A673 (cell line): ENCODE measurements around the gene TFPI. TPM values are rescaled to one million over a fixed set of nuclear protein-coding genes. Genes with fewer than 3 reads are reported as not detected.

ENCODE experiments used
- BruUV-seq: library from RNA; stranded (reverse); fragments of 400-500 nt; replicated peaks from 2 replicates; lab custom pipeline; 2021; lab: Mats Ljungman, UMichigan
- CTCF ChIA-PET: fragments of 300-600 bp; sonication (Branson Sonifier 250); formaldehyde crosslinking; loops from one replicate; lab custom pipeline; 2022; ENCODE audit warnings: antibody characterized with exemption; lab: Charles Lee
- POLR2A ChIA-PET: fragments of 300-600 bp; sonication (Branson Sonifier 250); formaldehyde crosslinking; loops from one replicate; lab custom pipeline; 2022; ENCODE audit warnings: antibody characterized with exemption; ENCODE audit not compliant: low non-redundant PET; lab: Charles Lee
- DNase-seq: peaks from one replicate; pipeline ENCODE4 v3.0.0-alpha.2; 2015; ENCODE audit warnings: low spot score
- H3K27ac ChIP-seq: fragments of 200-600 bp; sonication (generic); 2 replicates; pipeline ENCODE4 v1.5.1; 2016; ENCODE audit warnings: mixed run types, low read depth, mild to moderate bottlenecking, mixed read lengths, antibody characterized with exemption, low read length; ENCODE audit not compliant: poor library complexity, severe bottlenecking
- H3K27me3 ChIP-seq: fragments of 200-600 bp; sonication (generic); replicated peaks from 2 replicates; pipeline ENCODE4 v1.6.1; 2017; ENCODE audit warnings: mixed run types, low read depth, mild to moderate bottlenecking, mixed read lengths, antibody characterized with exemption, low read length; ENCODE audit not compliant: insufficient read depth, poor library complexity
- H3K36me3 ChIP-seq: fragments of 200-600 bp; sonication (generic); 2 replicates; pipeline ENCODE4 v1.6.1; 2016; ENCODE audit warnings: mixed run types, mild to moderate bottlenecking, mixed read lengths, antibody characterized with exemption, low read length; ENCODE audit not compliant: insufficient read depth, poor library complexity, severe bottlenecking
- H3K4me1 ChIP-seq: fragments of 200-600 bp; sonication (generic); 2 replicates; pipeline ENCODE4 v1.6.1; 2017; ENCODE audit warnings: mixed run types, mild to moderate bottlenecking, mixed read lengths, antibody characterized with exemption, low read length; ENCODE audit not compliant: insufficient read depth, poor library complexity, severe bottlenecking
- H3K4me3 ChIP-seq: fragments of 200-600 bp; sonication (generic); 2 replicates; pipeline ENCODE4 v1.5.1; 2016; ENCODE audit warnings: low read depth, mixed run types, mild to moderate bottlenecking, mixed read lengths, low read length; ENCODE audit not compliant: poor library complexity, severe bottlenecking
- H3K9me3 ChIP-seq: fragments of 200-600 bp; sonication (generic); 2 replicates; pipeline ENCODE4 v1.6.1; 2016; ENCODE audit warnings: mixed run types, low read depth, mild to moderate bottlenecking, mixed read lengths, antibody characterized with exemption, low read length; ENCODE audit not compliant: poor library complexity, severe bottlenecking
- EZH2 ChIP-seq: fragments of 200-600 bp; sonication (generic); IDR thresholded peaks from 2 replicates; pipeline ENCODE4 v1.6.1; 2017; ENCODE audit warnings: borderline replicate concordance, low read depth, mild to moderate bottlenecking, mixed read lengths, antibody characterized with exemption, low read length; ENCODE audit not compliant: poor library complexity, severe bottlenecking
- intact Hi-C: fragments of 100-400 bp; cut with micrococcal nuclease; formaldehyde crosslinking; loops from one replicate; pipeline ENCODE4 v1.10.0; 2022; ENCODE audit not compliant: unreplicated experiment
- total RNA-seq: library from RNA; stranded (reverse); gene quantifications from 2 replicates; pipeline ENCODE4 v1.2.3, GENCODE V29; 2021
- TF ChIP-seq, protein P1 (sequence below): fragments of 300-800, 200-600 bp; sonication (generic); conservative IDR thresholded peaks from 2 replicates; pipeline ENCODE4 v1.5.1; 2017; ENCODE audit warnings: low read depth, mild to moderate bottlenecking, antibody characterized with exemption, low read length, moderate library complexity, mixed read lengths

TFPI gene
- total RNA-seq, 1 experiment from 2014 or later: 36.3 TPM

DNA sequence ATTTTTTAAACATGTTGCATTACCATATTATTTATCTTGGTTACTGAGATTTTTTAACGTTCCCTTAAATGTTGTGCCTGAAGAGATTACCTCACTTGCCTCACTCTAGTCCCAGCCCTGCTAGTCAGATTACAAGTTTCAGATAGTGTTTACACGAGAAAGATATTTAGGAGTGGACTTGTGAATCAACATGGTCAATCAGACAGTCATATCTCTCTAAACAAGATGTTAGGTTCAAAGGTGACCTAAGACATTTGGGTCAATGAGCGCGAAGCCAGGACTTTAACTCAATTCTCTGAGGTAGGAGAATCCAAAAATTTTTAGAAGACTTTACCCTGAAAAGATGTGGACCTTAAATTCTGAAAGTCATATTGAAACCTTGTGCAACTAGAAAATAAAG, 91.4 kb downstream of the TFPI start:
- intact Hi-C loops: no loop called here
- Histone ChIP-seq H3K36me3 (no peaks in the 10 kb centered on the region), H3K27ac (no peak overlapping the region), H3K4me3 (no peak overlapping the region), H3K9me3 (no peaks in the 10 kb centered on the region), H3K27me3 (no peaks in the 10 kb centered on the region), H3K4me1 (peaks cover 40% of the 10 kb centered on the region)
- POLR2A ChIA-PET: no interaction called here
- CTCF ChIA-PET: no interaction called here
- no TSS peak for BruUV-seq
- DNase-seq: no peak
- TF ChIP-seq, protein P1, sequence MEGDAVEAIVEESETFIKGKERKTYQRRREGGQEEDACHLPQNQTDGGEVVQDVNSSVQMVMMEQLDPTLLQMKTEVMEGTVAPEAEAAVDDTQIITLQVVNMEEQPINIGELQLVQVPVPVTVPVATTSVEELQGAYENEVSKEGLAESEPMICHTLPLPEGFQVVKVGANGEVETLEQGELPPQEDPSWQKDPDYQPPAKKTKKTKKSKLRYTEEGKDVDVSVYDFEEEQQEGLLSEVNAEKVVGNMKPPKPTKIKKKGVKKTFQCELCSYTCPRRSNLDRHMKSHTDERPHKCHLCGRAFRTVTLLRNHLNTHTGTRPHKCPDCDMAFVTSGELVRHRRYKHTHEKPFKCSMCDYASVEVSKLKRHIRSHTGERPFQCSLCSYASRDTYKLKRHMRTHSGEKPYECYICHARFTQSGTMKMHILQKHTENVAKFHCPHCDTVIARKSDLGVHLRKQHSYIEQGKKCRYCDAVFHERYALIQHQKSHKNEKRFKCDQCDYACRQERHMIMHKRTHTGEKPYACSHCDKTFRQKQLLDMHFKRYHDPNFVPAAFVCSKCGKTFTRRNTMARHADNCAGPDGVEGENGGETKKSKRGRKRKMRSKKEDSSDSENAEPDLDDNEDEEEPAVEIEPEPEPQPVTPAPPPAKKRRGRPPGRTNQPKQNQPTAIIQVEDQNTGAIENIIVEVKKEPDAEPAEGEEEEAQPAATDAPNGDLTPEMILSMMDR: no peak
- no peak for TF ChIP-seq EZH2

DNA sequence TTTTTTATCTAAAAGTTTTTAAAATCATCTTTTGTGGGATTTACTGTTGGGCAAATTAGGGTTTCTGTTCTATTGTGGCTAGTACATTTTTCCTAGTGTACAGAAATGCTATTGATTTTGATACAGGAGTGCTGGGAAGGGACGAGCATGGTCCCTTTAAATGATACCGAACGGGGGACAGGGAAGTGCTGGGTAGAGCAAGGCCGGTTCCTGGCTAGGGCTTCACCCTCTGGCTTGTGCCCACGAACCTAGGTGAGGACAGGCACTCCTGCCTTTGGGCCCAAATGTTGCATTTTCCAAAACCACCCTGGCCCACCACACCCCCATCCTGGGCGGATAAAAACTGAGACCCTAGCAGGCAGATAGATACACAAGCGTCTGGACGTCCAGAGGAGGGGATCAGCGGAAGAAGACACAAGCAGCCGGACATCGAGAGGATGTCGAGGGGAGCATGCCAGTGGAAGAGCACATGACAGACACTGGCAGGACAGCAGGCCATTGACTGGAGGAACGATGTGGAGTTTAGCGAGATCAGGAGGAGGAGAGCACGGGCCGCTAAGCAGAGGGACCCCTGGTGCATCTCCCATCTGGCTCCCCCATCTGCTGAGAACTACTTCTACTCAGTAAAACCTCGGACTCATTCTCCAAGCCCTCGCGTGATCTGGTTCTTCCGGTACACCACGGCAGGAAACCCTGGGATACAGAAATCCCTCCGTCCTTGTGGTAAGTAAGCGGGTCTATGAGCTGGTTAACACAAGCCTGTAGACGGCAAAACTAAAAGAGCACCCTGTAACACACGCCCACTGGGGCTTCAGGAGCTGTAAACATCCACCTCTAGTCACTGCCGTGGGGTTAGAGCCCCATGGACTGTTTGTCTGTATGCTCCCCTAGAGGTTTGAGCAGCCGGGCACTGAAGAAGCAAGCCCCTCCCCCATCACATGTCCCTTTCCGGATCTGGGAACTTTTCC, 92.7 kb downstream of the TFPI start:
- no peak for DNase-seq
- no peak overlapping the region for H3K27ac ChIP-seq
- CTCF ChIA-PET: no interaction called here
- TF ChIP-seq, protein P1: no peak
- TF ChIP-seq EZH2: no peak
- intact Hi-C loops: no loop called here
- H3K27me3 ChIP-seq: no peaks in the 10 kb centered on the region
- H3K9me3 ChIP-seq: no peaks in the 10 kb centered on the region
- POLR2A ChIA-PET: no interaction called here
- no peak overlapping the region for H3K4me3 ChIP-seq
- no peaks in the 10 kb centered on the region for H3K36me3 ChIP-seq
- BruUV-seq: no TSS peak
- peaks cover 36% of the 10 kb centered on the region for H3K4me1 ChIP-seq

DNA sequence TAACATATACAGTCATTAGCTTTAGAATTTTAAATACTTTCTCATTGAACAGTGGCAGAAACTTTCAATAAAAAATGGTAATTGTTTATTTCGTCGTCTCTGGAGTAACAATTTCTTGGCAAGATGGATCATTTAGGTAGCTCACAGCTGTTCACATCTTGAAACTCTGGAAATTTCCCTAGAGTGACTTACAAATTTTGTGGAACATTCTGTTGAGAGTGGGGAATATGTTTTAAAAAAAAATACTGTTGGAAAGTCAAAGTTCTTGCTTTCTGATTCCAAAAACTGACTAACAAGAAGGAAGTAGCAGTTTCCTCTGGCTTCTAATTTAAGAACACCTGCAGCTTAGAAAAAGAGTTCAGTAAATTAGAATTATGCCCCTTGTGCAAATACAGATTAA, 95.0 kb downstream of the TFPI start:
- DNase-seq: no peak
- intact Hi-C loops: loop anchor here (10.0 kb wide), 1 partner anchor 954 kb away; no protein-coding TSS in a partner anchor
- TF ChIP-seq, protein P1: no peak
- TF ChIP-seq EZH2: no peak
- Histone ChIP-seq H3K4me1 (peaks cover 15% of the 10 kb centered on the region), H3K27ac (no peak overlapping the region), H3K4me3 (no peak overlapping the region), H3K27me3 (no peaks in the 10 kb centered on the region), H3K9me3 (no peaks in the 10 kb centered on the region), H3K36me3 (no peaks in the 10 kb centered on the region)
- ChIA-PET POLR2A (no interaction called here), CTCF (no interaction called here)
- no TSS peak for BruUV-seq
